Astrocyte of the cerebellum (primary cell): Measurements from ENCODE around the gene RAMACL.
"Not testable (repeated sequence)": the region's sequence is repeated elsewhere in the genome, so short reads cannot be mapped to it uniquely, and the experiment has no call there.

Experiments used
- DNase-seq: peaks from one replicate; pipeline ENCODE4 v3.0.0-alpha.2; 2011; ENCODE audit warnings: low read depth
- H3K4me3 ChIP-seq: 2 replicates; pipeline ENCODE4 v1.5.1; 2011; ENCODE audit warnings: mild to moderate bottlenecking, low read depth, low read length, moderate library complexity
- CTCF ChIP-seq: IDR thresholded peaks from 2 replicates; pipeline ENCODE4 v1.5.1; 2012; ENCODE audit warnings: low read length, low read depth, moderate library complexity, mild to moderate bottlenecking; ENCODE audit errors: missing control alignments
- in situ Hi-C: cut with HindIII; loops from 2 replicates; pipeline ENCODE4 v1.10.0; 2017; ENCODE audit warnings: low sequenced_read_pairs

Gene RAMACL

GRCh38 chr6:166584155-166584554, 2.3 kb downstream of the RAMACL start:
- in situ Hi-C loops = no loop called here
- TF ChIP-seq CTCF = no peak
- no peak overlapping the region for H3K4me3 ChIP-seq
- no peak for DNase-seq

DNA sequence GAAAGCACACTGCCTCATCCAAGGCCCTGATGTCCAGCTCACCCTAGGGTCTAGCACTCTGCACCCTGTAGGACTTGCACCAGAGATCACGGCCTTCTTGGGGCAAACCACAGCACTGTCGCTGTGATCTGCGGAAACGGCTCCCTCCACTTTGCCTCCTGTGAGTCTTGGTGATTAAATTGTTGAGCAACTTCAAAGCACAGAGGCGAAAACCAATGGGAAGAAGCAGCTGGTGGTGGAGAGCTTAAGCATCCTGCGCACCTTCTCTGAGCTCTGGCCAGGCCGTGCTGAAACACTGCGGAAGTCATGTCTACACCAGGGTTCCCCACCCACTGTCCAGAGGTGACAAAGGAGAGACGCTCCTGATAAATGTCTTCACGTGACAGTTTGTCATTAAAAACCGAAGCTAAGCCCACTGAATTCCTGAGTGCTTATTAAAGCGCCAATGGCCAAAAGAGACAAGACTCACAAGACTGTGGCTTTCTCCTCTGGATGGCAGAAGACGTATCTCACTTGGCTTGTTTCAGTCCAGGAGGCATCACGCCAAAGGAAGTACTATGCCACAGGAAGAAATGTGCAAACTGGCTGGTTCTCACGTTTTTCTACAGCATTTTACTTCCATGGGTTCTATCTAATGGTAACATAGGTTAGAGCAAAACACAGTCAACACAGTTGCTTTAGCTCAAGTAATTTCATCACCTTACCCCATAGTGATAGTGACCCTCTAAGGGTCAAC, 3.1 kb downstream of the RAMACL start:
- no peak overlapping the region for H3K4me3 ChIP-seq
- in situ Hi-C loops = no loop called here
- DNase-seq = no peak
- no peak for TF ChIP-seq CTCF

DNA sequence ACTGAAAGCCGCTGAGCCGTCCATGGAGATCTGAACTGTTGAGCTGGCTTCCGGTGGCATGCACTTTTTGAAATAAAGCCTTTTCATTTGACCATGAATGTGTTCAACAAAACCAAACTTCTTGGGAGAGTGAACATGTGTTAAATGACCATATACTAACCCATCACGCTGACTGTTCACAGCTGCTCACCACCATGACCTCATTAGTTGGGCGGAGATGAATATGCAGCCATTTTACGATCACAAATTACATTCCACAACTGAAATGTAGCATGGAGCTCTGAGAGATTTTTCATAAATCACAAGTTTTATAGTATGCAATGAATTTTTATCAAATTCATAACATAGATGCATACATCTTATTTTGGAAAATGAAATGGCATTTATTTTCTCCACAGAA, 4.2 kb downstream of the RAMACL start:
- no peak overlapping the region for H3K4me3 ChIP-seq
- in situ Hi-C loops = no loop called here
- TF ChIP-seq CTCF = no peak
- no peak for DNase-seq

DNA sequence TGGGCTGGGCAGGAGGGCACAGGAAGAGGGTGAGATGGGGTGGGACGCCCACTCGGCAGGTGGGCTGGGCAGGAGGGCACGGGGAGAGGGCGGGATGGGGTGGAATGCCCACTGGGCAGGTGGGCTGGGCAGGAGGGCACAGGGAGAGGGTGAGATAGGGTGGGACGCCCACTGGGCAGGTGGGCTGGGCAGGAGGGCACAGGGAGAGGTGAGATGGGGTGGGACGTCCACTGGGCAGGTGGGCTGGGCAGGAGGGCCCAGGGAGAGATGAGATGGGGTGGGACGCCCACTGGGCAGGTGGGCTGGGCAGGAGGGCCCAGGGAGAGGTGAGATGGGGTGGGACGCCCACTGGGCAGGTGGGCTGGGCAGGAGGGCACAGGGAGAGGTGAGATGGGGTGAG, 4.7 kb downstream of the RAMACL start:
- in situ Hi-C loops, DNase-seq, H3K4me3 ChIP-seq: not testable (repeated sequence)

DNA sequence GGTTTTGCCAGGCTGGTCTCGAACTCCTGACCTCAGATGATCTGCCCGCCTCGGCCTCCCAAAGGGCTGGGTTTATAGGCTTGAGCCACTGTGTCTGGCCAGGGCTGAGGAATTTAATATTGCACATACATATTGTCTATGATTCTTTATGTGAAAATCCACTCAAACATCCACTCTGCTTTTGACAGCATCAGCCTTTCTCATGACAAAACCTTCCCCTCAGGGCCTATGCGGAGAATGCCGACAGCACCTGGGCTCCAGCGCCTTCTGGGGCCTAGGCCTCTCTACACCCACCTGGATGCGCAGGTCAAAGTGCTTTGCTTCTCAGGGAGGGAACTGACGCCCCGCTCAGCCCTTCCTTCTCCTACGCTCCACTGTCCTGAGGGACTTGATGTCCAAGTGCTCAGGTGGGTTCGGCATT, 5.4 kb downstream of the RAMACL start:
- in situ Hi-C loops = no loop called here
- no peak for TF ChIP-seq CTCF
- DNase-seq = no peak
- no peak overlapping the region for H3K4me3 ChIP-seq

GRCh38 chr6:166580076-166581050, 6.1 kb downstream of the RAMACL start:
- no peak overlapping the region for H3K4me3 ChIP-seq
- no peak for DNase-seq
- no peak for TF ChIP-seq CTCF
- in situ Hi-C loops = no loop called here
